Smooth muscle cell (in vitro differentiated cells): ENCODE measurements around the gene ADCY9. TPM values are rescaled to one million over a fixed set of nuclear protein-coding genes. Genes with fewer than 3 reads are reported as not detected.
"Not testable (repeated sequence)": the region's sequence is repeated elsewhere in the genome, so short reads cannot be mapped to it uniquely, and the experiment has no call there.

ENCODE experiments used
- DNase-seq: peaks from one replicate; lab custom pipeline; 2025; ENCODE audit not compliant: unreplicated experiment; lab: John Stamatoyannopoulos, UW
- H2AFZ ChIP-seq: fragments of 200-600 bp; sonication (generic); 2 replicates; pipeline ENCODE4 v1.6.0; 2016; ENCODE audit warnings: antibody characterized with exemption, low read depth, mild to moderate bottlenecking
- H3F3A ChIP-seq: fragments of 200-600 bp; sonication (generic); 2 replicates; pipeline ENCODE4 v1.6.0; 2017; ENCODE audit warnings: antibody characterized with exemption, low read depth
- H3K27ac ChIP-seq: fragments of 200-600 bp; sonication (generic); 2 replicates; pipeline ENCODE4 v1.5.1; 2016; ENCODE audit warnings: low read depth, mild to moderate bottlenecking
- H3K27me3 ChIP-seq: fragments of 200-600 bp; sonication (generic); 2 replicates; pipeline ENCODE4 v1.6.1; 2016; ENCODE audit warnings: low read depth, mild to moderate bottlenecking
- H3K36me3 ChIP-seq: fragments of 200-600 bp; sonication (generic); 2 replicates; pipeline ENCODE4 v1.5.1; 2016; ENCODE audit warnings: low read depth
- H3K4me1 ChIP-seq: fragments of 200-600 bp; sonication (generic); 2 replicates; pipeline ENCODE4 v1.5.1; 2016; ENCODE audit warnings: low read depth
- H3K4me2 ChIP-seq: fragments of 200-600 bp; sonication (generic); 2 replicates; pipeline ENCODE4 v1.6.0; 2016; ENCODE audit warnings: mild to moderate bottlenecking
- H3K4me3 ChIP-seq: fragments of 200-600 bp; sonication (generic); 2 replicates; pipeline ENCODE4 v1.5.1; 2016; ENCODE audit warnings: mild to moderate bottlenecking
- H3K79me2 ChIP-seq: fragments of 200-600 bp; sonication (generic); 2 replicates; pipeline ENCODE4 v1.6.0; 2016; ENCODE audit warnings: low read depth, mild to moderate bottlenecking
- H3K9ac ChIP-seq: fragments of 200-600 bp; sonication (generic); 2 replicates; pipeline ENCODE4 v1.6.0; 2016; ENCODE audit warnings: low read depth
- H3K9me3 ChIP-seq: fragments of 200-600 bp; sonication (generic); replicated peaks from 2 replicates; pipeline ENCODE4 v1.5.1; 2016; ENCODE audit warnings: low read depth
- H4K20me1 ChIP-seq: fragments of 200-600 bp; sonication (generic); 2 replicates; pipeline ENCODE4 v1.6.0; 2016; ENCODE audit warnings: low read depth
- WGBS: methylation state at CpG from one replicate; pipeline ENCODE4 v1.1.7; 2016; ENCODE audit warnings: low lambda C conversion rate; 5-methylcytosine and 5-hydroxymethylcytosine counted together
- polyA plus RNA-seq: library from polyadenylated mRNA; unstranded; fragments of >200 nt; fragmentation: Nextera tagmentation; extraction: Ambion mirVana; gene quantifications from 2 replicates; pipeline ENCODE4 v1.2.1, GENCODE V29; 2016
- total RNA-seq: library from RNA; depleted of rRNA; stranded (reverse); fragments of >200 nt; gene quantifications from 2 replicates; pipeline ENCODE4 v1.2.3, GENCODE V29; 2014
- TF ChIP-seq, protein P1 (sequence below): fragments of 200-600 bp; sonication (generic); IDR thresholded peaks from 2 replicates; pipeline ENCODE4 v1.5.1; 2017; ENCODE audit warnings: borderline replicate concordance, mild to moderate bottlenecking, antibody characterized with exemption; ENCODE audit not compliant: insufficient read depth, poor library complexity, severe bottlenecking

The ADCY9 gene
- total and polyA plus RNA-seq, 2 experiments from 2014 or later: 7.2 to 8.9 TPM

DNA sequence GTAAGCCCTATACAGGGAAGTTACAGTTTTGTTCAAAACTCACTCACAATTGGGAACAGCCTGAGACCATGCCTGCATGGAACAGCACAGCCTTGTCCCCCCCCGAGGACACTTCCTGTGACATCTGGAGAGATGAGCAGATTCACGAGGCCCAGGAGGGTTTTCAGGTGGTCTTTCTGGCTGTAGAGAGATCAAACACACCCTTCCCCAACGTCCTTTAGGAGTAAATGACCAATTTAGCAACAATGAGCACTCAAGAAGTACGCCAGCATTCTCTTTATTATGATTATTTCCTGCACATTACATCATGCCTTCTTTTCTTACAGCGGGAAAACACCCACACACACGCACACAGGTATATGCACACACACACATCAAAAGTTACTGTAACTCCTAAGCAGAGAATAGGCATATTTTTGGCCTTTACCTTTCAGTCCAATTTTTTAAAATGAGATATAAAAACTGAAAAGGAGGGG is 39.0 kb downstream of the ADCY9 start:
- H3K4me1 ChIP-seq: no peaks in the 10 kb centered on the region

DNA sequence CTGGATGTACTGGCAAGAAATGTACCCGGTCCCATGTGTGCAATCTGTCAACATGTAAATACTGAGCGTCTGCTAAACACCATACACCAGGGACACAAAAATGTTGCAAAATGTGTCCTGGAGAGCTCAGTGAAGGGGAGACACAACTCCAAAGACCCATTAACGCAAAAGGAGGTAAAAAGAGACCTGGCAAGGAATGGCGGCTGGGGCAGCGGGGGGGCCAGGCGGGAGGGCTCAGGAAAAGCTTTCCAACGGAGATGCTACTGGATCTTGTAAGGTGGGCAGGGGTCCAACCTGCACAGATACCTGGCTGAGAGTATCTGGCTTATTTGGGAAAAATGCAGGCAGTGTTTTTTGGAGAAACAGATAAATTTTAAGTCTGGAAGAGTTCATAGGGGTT is 40.7 kb downstream of the ADCY9 start:
- Histone ChIP-seq H3K27me3 (no peaks in the 10 kb centered on the region), H4K20me1 (no peaks in the 10 kb centered on the region), H3K4me3 (no peak overlapping the region), H3K4me2 (no peak overlapping the region), H3K36me3 (no peaks in the 10 kb centered on the region), H3F3A (no peaks in the 10 kb centered on the region), H3K9ac (no peak overlapping the region), H3K9me3 (no peaks in the 10 kb centered on the region), H3K4me1 (no peaks in the 10 kb centered on the region), H2AFZ (no peak overlapping the region), H3K27ac (no peak overlapping the region), H3K79me2 (no peaks in the 10 kb centered on the region)
- TF ChIP-seq, protein P1, sequence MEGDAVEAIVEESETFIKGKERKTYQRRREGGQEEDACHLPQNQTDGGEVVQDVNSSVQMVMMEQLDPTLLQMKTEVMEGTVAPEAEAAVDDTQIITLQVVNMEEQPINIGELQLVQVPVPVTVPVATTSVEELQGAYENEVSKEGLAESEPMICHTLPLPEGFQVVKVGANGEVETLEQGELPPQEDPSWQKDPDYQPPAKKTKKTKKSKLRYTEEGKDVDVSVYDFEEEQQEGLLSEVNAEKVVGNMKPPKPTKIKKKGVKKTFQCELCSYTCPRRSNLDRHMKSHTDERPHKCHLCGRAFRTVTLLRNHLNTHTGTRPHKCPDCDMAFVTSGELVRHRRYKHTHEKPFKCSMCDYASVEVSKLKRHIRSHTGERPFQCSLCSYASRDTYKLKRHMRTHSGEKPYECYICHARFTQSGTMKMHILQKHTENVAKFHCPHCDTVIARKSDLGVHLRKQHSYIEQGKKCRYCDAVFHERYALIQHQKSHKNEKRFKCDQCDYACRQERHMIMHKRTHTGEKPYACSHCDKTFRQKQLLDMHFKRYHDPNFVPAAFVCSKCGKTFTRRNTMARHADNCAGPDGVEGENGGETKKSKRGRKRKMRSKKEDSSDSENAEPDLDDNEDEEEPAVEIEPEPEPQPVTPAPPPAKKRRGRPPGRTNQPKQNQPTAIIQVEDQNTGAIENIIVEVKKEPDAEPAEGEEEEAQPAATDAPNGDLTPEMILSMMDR: no peak
- 91% methylated on average over 7 of the region's 7 CpGs for WGBS
- no peak for DNase-seq

More for the DNA sequence above, 39.0 kb downstream of the ADCY9 start:
- H3K36me3 ChIP-seq: no peaks in the 10 kb centered on the region
- TF ChIP-seq, protein P1: no peak
- no peak for DNase-seq
- 85% methylated on average over 6 of the region's 6 CpGs for WGBS
- no peak overlapping the region for H3K9ac ChIP-seq
- H3K4me3 ChIP-seq: no peak overlapping the region
- H3K9me3 ChIP-seq: no peaks in the 10 kb centered on the region
- H3K27me3 ChIP-seq: no peaks in the 10 kb centered on the region
- H3F3A ChIP-seq: no peaks in the 10 kb centered on the region
- no peaks in the 10 kb centered on the region for H3K79me2 ChIP-seq
- H2AFZ ChIP-seq: no peak overlapping the region
- no peak overlapping the region for H3K27ac ChIP-seq
- H4K20me1 ChIP-seq: no peaks in the 10 kb centered on the region
- no peak overlapping the region for H3K4me2 ChIP-seq

DNA sequence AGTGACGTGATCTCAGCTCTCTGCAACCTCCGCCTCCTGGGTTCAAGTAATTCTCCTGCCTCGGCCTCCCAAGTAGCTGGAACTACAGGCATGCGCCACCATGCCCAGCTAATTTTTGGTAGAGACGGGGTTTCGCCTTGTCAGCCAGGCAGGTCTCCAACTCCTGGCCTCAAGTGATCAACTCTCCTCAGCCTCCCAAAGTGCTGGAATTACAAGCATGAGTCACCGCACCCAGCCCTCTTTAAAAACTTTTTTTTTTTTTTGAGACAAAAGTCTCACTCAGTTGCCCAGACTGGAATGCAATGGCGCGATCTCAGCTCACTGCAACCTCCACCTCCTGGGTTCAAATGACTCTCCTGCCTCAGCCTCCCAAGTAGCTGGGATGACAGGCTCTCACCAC is 43.1 kb downstream of the ADCY9 start:
- H3K9me3 ChIP-seq, H3K27ac ChIP-seq, H3K4me3 ChIP-seq, H3K4me1 ChIP-seq, H3K9ac ChIP-seq, H3K27me3 ChIP-seq, H3K79me2 ChIP-seq, H3F3A ChIP-seq, DNase-seq, H2AFZ ChIP-seq, H3K4me2 ChIP-seq, H3K36me3 ChIP-seq, H4K20me1 ChIP-seq: not testable (repeated sequence)
- WGBS: 85% methylated on average over 9 of the region's 9 CpGs

DNA sequence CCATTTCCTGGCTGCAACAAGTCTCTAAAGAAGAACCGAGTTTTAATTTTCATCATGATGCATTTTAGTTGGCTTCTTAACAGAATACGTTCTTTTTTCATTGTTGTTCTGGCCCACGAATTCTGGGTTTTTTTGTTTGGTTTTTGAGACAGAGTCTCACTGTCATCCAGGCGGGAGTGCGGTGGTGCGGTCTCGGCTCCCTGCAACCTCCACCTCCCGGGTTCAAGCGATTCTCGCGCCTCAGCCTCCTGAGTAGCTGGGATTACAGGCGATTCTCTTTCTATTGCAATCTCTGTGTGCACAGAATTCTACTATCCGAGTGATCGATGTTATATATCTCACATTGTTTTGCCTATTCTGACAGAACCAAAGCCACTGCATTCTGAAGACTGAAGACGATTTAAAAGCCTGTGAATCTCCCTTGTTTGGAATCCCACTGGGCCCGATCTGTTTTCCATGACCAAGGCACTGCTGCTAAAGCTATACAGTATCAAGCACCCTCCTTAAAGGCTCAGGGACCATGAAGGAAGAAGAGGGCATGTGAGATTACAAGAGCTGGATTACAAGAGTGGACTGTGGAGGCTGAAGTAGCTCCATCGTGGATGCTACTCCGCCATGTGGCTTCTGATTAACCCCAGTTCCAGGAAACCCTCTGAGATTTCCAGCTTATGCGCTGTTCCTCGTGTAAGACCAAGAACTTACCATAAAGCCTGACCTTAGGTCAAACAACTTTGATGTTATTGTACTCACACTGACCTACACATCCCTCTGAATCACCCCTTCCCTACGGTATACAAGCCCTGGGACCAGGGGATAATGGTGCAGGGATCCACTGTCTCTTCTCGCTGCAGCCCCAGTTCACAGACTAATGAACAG is 44.3 kb downstream of the ADCY9 start:
- H2AFZ ChIP-seq: no peak overlapping the region
- H3K79me2 ChIP-seq: no peaks in the 10 kb centered on the region
- no peaks in the 10 kb centered on the region for H3K27me3 ChIP-seq
- no peaks in the 10 kb centered on the region for H4K20me1 ChIP-seq
- H3K9me3 ChIP-seq: no peaks in the 10 kb centered on the region
- H3F3A ChIP-seq: no peaks in the 10 kb centered on the region
- WGBS: 70% methylated on average over 22 of the region's 22 CpGs
- no peaks in the 10 kb centered on the region for H3K36me3 ChIP-seq
- no peak for DNase-seq
- H3K9ac ChIP-seq: no peak overlapping the region
- no peak overlapping the region for H3K27ac ChIP-seq
- H3K4me1 ChIP-seq: no peaks in the 10 kb centered on the region
- TF ChIP-seq, protein P1: no peak
- no peak overlapping the region for H3K4me2 ChIP-seq
- H3K4me3 ChIP-seq: no peak overlapping the region
